Stimulated activated CD4-positive, alpha-beta T cell treated with anti-CD3 and anti-CD28 coated beads, Interleukin-15, amount 100 ng/mL, for 24 hours (primary cell): ENCODE measurements around the gene DLG2.
"Not testable (repeated sequence)": the region's sequence is repeated elsewhere in the genome, so short reads cannot be mapped to it uniquely, and the experiment has no call there.

Experiments
- DNase-seq: peaks from one replicate; pipeline ENCODE4 v3.0.0-alpha.2; 2020

The DLG2 gene

GRCh38 chr11:85301895-85302678 is 325.1 kb downstream of the DLG2 start:
- no peak for DNase-seq

GRCh38 chr11:85299258-85299942 is 327.7 kb downstream of the DLG2 start:
- no peak for DNase-seq

GRCh38 chr11:85295694-85296271 is 331.4 kb downstream of the DLG2 start:
- DNase-seq, result no peak

- no peak for DNase-seq
Measured at GRCh38 chr11:85281550-85281949, 345.6 kb downstream of the DLG2 start.

- DNase-seq, result no peak
Measured at GRCh38 chr11:85279267-85279666, 347.9 kb downstream of the DLG2 start.

- no peak for DNase-seq
Measured at GRCh38 chr11:85277693-85278092, 349.5 kb downstream of the DLG2 start.

GRCh38 chr11:85276332-85276731 is 350.8 kb downstream of the DLG2 start:
- no peak for DNase-seq

GRCh38 chr11:85270315-85270714 is 356.8 kb downstream of the DLG2 start:
- DNase-seq, result not testable (repeated sequence)

GRCh38 chr11:85269109-85269508 is 358.0 kb downstream of the DLG2 start:
- DNase-seq, result no peak

- no peak for DNase-seq
Measured at GRCh38 chr11:85266646-85267045, 360.5 kb downstream of the DLG2 start.

- DNase-seq, result no peak
Measured at GRCh38 chr11:85263328-85263727, 363.8 kb downstream of the DLG2 start.

GRCh38 chr11:85257837-85258236 is 369.3 kb downstream of the DLG2 start:
- no peak for DNase-seq

- DNase-seq, result no peak
Measured at GRCh38 chr11:85256433-85256832, 370.7 kb downstream of the DLG2 start.

GRCh38 chr11:85249482-85249881 is 377.7 kb downstream of the DLG2 start:
- no peak for DNase-seq

GRCh38 chr11:85247797-85248196 is 379.3 kb downstream of the DLG2 start:
- no peak for DNase-seq

- DNase-seq, result no peak
Measured at GRCh38 chr11:85238906-85239305, 388.2 kb downstream of the DLG2 start.

- DNase-seq, result not testable (repeated sequence)
Measured at GRCh38 chr11:85238038-85238437, 389.1 kb downstream of the DLG2 start.

- DNase-seq, result no peak
Measured at GRCh38 chr11:85236211-85236610, 390.9 kb downstream of the DLG2 start.

- DNase-seq, result no peak
Measured at GRCh38 chr11:85232559-85232958, 394.6 kb downstream of the DLG2 start.

GRCh38 chr11:85231588-85231987 is 395.6 kb downstream of the DLG2 start:
- no peak for DNase-seq

GRCh38 chr11:85229723-85230122 is 397.4 kb downstream of the DLG2 start:
- DNase-seq, result not testable (repeated sequence)

- DNase-seq, result no peak
Measured at GRCh38 chr11:85196968-85197367, 430.2 kb downstream of the DLG2 start.

GRCh38 chr11:85195934-85196333 is 431.2 kb downstream of the DLG2 start:
- DNase-seq, result no peak

GRCh38 chr11:85187992-85188391 is 439.2 kb downstream of the DLG2 start:
- DNase-seq, result no peak
